Measurements from ENCODE around the gene DNM3.

DNM3 gene

DNA sequence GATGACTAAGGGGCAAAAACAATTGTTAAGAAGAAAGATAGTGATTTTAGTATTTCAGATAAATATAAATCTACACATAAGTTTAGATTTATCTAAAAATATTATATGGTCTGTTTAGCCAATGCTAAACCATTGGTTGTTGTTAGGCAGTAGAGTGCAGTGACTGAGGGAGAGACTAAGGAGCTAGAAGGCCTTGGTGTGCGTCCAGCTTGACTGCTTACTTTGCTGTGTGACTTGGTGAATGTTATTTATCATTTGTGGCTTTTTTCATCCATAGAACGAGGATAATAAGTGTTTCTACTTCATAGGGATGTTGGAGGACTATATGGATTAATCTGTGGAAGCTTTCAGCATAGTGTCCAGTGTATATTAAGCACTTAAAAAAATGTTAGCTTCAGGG, 314.5 kb downstream of the DNM3 start (continued):
- TF ChIP-seq PATZ1 (CRISPR knock-in tag; IDR thresholded peaks at IDR 0.05; ENCODE audit: borderline replicate concordance) (no peak), ESRRG (CRISPR knock-in tag; IDR thresholded peaks at IDR 0.05) (no peak)
- TF ChIP-seq, protein P1, sequence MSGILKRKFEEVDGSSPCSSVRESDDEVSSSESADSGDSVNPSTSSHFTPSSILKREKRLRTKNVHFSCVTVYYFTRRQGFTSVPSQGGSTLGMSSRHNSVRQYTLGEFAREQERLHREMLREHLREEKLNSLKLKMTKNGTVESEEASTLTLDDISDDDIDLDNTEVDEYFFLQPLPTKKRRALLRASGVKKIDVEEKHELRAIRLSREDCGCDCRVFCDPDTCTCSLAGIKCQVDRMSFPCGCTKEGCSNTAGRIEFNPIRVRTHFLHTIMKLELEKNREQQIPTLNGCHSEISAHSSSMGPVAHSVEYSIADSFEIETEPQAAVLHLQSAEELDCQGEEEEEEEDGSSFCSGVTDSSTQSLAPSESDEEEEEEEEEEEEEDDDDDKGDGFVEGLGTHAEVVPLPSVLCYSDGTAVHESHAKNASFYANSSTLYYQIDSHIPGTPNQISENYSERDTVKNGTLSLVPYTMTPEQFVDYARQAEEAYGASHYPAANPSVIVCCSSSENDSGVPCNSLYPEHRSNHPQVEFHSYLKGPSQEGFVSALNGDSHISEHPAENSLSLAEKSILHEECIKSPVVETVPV (CRISPR knock-in tag; IDR thresholded peaks at IDR 0.05): no peak

- TF ChIP-seq ZNF70 (CRISPR knock-in tag; IDR thresholded peaks at IDR 0.05): no peak
- TF ChIP-seq TOX (CRISPR knock-in tag; IDR thresholded peaks at IDR 0.05; ENCODE audit: borderline replicate concordance): no peak
- TF ChIP-seq ZC3H10 (CRISPR knock-in tag; IDR thresholded peaks at IDR 0.05): no peak
- no peak for TF ChIP-seq ESRRG (CRISPR knock-in tag; IDR thresholded peaks at IDR 0.05)
- TF ChIP-seq, protein P1 (CRISPR knock-in tag; IDR thresholded peaks at IDR 0.05): no peak
- no peak for TF ChIP-seq SNAI2 (CRISPR knock-in tag; IDR thresholded peaks at IDR 0.05)
- TF ChIP-seq GLIS3 (CRISPR knock-in tag; IDR thresholded peaks at IDR 0.05): no peak
- no peak for ATAC-seq
Measured at GRCh38 chr1:172162236-172162635, 320.9 kb downstream of the DNM3 start.

DNA sequence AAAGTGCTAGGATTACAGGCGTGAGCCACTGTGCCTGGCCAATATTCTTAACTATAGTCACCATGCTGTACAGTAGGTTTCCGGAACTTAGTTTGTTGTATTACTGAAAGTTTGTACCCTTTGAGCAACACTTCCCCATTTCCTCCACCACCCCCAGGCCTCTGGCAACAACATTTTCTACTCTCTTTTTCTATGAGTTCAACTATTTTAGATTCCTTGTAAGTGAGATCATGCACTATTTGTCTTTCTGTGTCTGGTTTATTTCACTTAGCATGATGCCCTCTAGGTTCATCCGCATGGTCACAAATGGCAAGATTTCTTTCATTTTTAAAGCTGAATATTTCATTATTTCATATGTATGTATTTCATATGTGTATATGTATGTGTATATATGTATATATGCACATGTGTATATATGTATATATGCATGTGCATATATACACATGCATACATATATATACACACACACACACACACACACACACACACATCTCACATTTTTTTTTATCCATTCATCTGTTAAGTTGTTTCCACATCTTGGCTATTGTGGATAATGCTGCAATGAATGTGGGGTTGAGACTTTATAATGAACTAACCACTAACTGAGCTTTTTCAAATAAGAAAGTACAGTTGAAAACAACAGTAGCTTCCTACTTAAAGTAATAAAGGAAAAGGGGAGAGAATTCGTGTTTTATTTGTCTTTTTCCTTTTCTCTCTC, 322.4 kb downstream of the DNM3 start:
- TF ChIP-seq TOX (CRISPR knock-in tag; IDR thresholded peaks at IDR 0.05; ENCODE audit: borderline replicate concordance) (peak; percentile 30; the same call in 1 of the 2 replicates), ESRRG (CRISPR knock-in tag; IDR thresholded peaks at IDR 0.05) (no peak), ZC3H10 (CRISPR knock-in tag; IDR thresholded peaks at IDR 0.05) (no peak), CSDC2 (CRISPR knock-in tag; IDR thresholded peaks at IDR 0.05) (no peak), ZNF70 (CRISPR knock-in tag; IDR thresholded peaks at IDR 0.05) (no peak)
- ATAC-seq: peak; percentile 70

DNA sequence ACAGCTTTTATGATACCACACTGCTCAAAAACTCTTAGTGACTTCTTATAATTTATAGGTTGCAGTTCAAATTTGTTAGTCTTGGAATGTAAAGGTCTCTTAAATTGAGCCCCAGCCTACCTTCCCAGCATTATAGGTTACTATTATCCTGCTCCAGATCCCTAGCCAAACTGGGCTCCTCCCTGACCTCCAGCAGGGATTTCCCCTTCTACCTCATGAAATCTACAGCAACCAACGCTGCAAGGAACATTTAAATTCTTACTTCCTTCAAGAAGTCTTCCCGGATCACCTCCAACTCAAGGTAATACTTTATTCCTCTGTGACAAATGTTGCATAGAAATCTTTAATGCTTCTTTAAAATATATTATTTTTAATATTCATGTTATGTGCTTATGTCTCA, 324.1 kb downstream of the DNM3 start:
- TF ChIP-seq ZNF565 (CRISPR knock-in tag; conservative IDR thresholded peaks at IDR 0.05; ENCODE audit: low read depth): no peak
- TF ChIP-seq, protein P1 (CRISPR knock-in tag; IDR thresholded peaks at IDR 0.05): no peak
- TF ChIP-seq ESRRG (CRISPR knock-in tag; IDR thresholded peaks at IDR 0.05): no peak
- no peak for TF ChIP-seq ZC3H10 (CRISPR knock-in tag; IDR thresholded peaks at IDR 0.05)
- TF ChIP-seq PATZ1 (CRISPR knock-in tag; IDR thresholded peaks at IDR 0.05; ENCODE audit: borderline replicate concordance): no peak
- TF ChIP-seq ZFP30 (CRISPR knock-in tag; IDR thresholded peaks at IDR 0.05): no peak
- no peak for TF ChIP-seq POU6F1 (CRISPR knock-in tag; IDR thresholded peaks at IDR 0.05; ENCODE audit: borderline replicate concordance, low read depth)
- TF ChIP-seq RARB (CRISPR knock-in tag; IDR thresholded peaks at IDR 0.05): no peak
- no peak for TF ChIP-seq CSDC2 (CRISPR knock-in tag; IDR thresholded peaks at IDR 0.05)
- TF ChIP-seq TCF4 (CRISPR knock-in tag; IDR thresholded peaks at IDR 0.05; ENCODE audit: borderline replicate concordance): no peak
- no peak for TF ChIP-seq TSHZ2 (CRISPR knock-in tag; IDR thresholded peaks at IDR 0.05)
- TF ChIP-seq ZFP3 (CRISPR knock-in tag; IDR thresholded peaks at IDR 0.05): no peak
- TF ChIP-seq GLIS3 (CRISPR knock-in tag; IDR thresholded peaks at IDR 0.05): no peak
- no peak for ATAC-seq

All from SK-N-SH treated with all-trans-retinoic acid at 6 μM for 48 hours (cell line).